SK-N-MC (cell line): ENCODE data around the gene ZNF628.

Experiments
- EZH2 ChIP-seq: fragments of 200-600 bp; sonication (generic); IDR thresholded peaks from one replicate; pipeline ENCODE4 v1.6.1; 2017; ENCODE audit warnings: antibody characterized with exemption
- POLR2AphosphoS5 ChIP-seq: IDR thresholded peaks from 2 replicates; pipeline ENCODE4 v1.6.1; 2012; ENCODE audit warnings: mild to moderate bottlenecking, low read depth, low read length, borderline replicate concordance

- TF ChIP-seq EZH2 (no peak), POLR2AphosphoS5 (no peak)
These were observed 25.1 kb upstream of the ZNF628 start for GRCh38 chr19:55451163-55451964.
